Body of pancreas (tissue), 4 donors: ENCODE measurements around the gene UBE2B. TPM values are rescaled to one million over a fixed set of nuclear protein-coding genes. Genes with fewer than 3 reads are reported as not detected.

ENCODE experiments used
- ATAC-seq: fragments of 150-250 bp; one replicate; pipeline ENCODE4 v1.9.1; 2016
- DNase-seq, 4 donors: peaks; one replicate each; pipeline ENCODE4 v3.0.0-alpha.2; 2019
- H3K27ac ChIP-seq, 4 donors: fragments of 200-600 bp; sonication (generic); 1 replicate in 3 of 4; 2 replicates in 1 of 4; pipeline versions ENCODE4 v1.5.1 to v1.6.1; 2016 to 2019; ENCODE audit warnings: mild to moderate bottlenecking in 1 of 4, mixed read lengths in 1 of 4, moderate library complexity in 1 of 4
- H3K27me3 ChIP-seq, 2 donors: fragments of 200-600 bp; sonication (generic); one replicate each; pipeline ENCODE4 v1.6.0; 2016; ENCODE audit warnings: mild to moderate bottlenecking in 1 of 2
- H3K36me3 ChIP-seq, 2 donors: fragments of 200-600 bp; sonication (generic); replicated peaks in 1 of 2; 2 replicates each; pipeline ENCODE4 v1.5.1; 2016; ENCODE audit warnings: low read depth in 2 of 2; ENCODE audit not compliant: insufficient read depth in 1 of 2
- H3K4me1 ChIP-seq: fragments of 200-600 bp; sonication (generic); one replicate; pipeline ENCODE4 v1.6.0; 2016
- H3K4me3 ChIP-seq, 2 donors: fragments of 200-600 bp; sonication (generic); 1 replicate in 1 of 2; 2 replicates in 1 of 2; pipeline ENCODE4 v1.5.1; 2016 to 2019
- H3K9me3 ChIP-seq, 3 donors: fragments of 200-600 bp; sonication (generic); 1 replicate in 2 of 3; 2 replicates in 1 of 3; pipeline ENCODE4 v1.5.1; 2016
- POLR2A ChIP-seq, 3 donors: fragments of 450-650 bp; IDR thresholded peaks; one replicate each; pipeline ENCODE4 v1.6.1; 2016; ENCODE audit warnings: antibody characterized with exemption in 3 of 3, mild to moderate bottlenecking in 2 of 3
- WGBS, 2 donors: methylation state at CpG; one replicate each; pipeline ENCODE4 v1.1.5; 2017; 5-methylcytosine and 5-hydroxymethylcytosine counted together
- intact Hi-C: fragments of 100-400 bp; cut with DNase I; formaldehyde crosslinking; loops from one replicate; pipeline ENCODE4 v1.15.1; 2023
- total RNA-seq, 2 donors: library from RNA; depleted of rRNA; stranded (reverse); fragments of >200 nt; gene quantifications; one replicate each; pipeline ENCODE4 v1.1.0, GENCODE V29; 2016
- TF ChIP-seq, protein P1 (sequence below), 7 experiments: fragments of 450-650 bp in 4 of 7; fragments of 200-600 bp in 3 of 7; sonication (generic) in 3 of 7; IDR thresholded peaks; one replicate each; pipeline ENCODE4 v1.5.1; 2016 to 2019; ENCODE audit warnings: antibody characterized with exemption in 7 of 7

Gene UBE2B
- total RNA-seq, 2 donors from 2014 or later = 31.6 to 36.1 TPM

DNA sequence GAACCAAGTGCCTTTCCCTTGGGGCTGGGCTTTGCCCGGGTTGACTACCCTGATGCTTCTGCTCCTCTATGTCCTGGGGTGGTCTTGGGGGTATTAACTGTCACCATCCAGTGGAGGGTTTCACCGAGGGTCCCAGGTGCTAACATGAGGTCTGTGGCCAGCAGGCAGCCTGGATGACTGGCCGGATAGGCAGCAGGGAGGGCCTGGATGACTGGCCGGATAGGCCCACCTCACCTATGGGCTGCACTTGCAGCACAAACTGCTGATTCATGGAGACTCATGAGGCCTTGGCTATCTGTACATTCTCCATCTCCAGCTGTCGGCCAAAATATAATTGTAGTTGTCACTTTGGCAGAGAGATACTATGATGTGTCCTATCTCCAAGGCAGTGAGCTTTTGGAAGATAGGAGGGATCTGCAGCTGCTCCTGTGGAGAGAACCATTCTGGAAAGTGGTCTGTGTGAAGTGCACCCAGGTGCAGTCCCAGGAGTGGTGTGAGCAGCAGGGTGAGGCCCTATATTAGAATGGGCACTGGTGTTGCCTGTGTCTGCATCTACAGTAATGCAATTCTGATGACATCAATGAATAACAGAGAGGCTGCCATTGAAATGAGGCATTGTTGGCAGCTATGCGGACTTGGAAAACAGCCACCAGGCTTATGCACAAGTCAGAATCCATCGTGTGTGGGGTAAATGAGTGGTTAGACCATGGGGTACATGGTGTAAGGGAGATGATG is 66.6 kb downstream of the UBE2B start:
- Histone ChIP-seq H3K27ac (peak overlapping the region in 3 of 4 donors; percentile 85 to 89 (median 86)), H3K36me3 (no peaks in the 10 kb centered on the region), H3K4me1 (peaks cover 35% of the 10 kb centered on the region), H3K27me3 (no peaks in the 10 kb centered on the region), H3K9me3 (no peaks in the 10 kb centered on the region), H3K4me3 (no peak overlapping the region)
- ATAC-seq (no peak), DNase-seq (peak in 2 of 4 donors; percentile 32 to 50)
- TF ChIP-seq, protein P1, sequence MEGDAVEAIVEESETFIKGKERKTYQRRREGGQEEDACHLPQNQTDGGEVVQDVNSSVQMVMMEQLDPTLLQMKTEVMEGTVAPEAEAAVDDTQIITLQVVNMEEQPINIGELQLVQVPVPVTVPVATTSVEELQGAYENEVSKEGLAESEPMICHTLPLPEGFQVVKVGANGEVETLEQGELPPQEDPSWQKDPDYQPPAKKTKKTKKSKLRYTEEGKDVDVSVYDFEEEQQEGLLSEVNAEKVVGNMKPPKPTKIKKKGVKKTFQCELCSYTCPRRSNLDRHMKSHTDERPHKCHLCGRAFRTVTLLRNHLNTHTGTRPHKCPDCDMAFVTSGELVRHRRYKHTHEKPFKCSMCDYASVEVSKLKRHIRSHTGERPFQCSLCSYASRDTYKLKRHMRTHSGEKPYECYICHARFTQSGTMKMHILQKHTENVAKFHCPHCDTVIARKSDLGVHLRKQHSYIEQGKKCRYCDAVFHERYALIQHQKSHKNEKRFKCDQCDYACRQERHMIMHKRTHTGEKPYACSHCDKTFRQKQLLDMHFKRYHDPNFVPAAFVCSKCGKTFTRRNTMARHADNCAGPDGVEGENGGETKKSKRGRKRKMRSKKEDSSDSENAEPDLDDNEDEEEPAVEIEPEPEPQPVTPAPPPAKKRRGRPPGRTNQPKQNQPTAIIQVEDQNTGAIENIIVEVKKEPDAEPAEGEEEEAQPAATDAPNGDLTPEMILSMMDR (IDR thresholded peaks at IDR 0.05) = no peak
- no peak for TF ChIP-seq POLR2A (IDR thresholded peaks at IDR 0.05)
- intact Hi-C loops = no loop called here
- 33 to 65% methylated on average over 3 to 7 of the region's 7 CpGs for WGBS, 2 donors

DNA sequence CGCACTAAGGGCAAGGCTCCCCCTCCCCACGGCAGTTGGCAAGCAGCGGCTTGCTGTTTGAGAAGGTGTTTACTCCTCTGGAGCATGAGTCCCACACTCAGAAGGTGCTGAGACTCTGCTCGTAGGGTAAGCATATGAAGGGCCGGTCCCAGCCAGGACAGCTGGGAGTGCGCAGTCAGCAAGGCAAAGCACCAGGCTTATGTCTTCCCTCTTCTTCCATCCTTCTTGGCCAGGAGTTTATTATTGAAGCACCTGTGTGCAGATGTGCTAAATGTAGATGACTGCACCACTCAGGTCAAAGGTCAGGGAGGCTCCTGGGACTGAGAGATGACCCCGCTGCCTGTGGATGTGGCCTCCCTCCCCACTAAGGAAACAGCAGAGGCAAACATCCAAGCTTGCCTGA is 67.4 kb downstream of the UBE2B start:
- no peaks in the 10 kb centered on the region for H3K36me3 ChIP-seq
- no peak overlapping the region for H3K4me3 ChIP-seq
- H3K27me3 ChIP-seq = no peaks in the 10 kb centered on the region
- peak overlapping the region in 3 of 4 donors; percentile 85 to 89 (median 86) for H3K27ac ChIP-seq
- 85 to 100% methylated on average over 1 to 7 of the region's 7 CpGs for WGBS, 2 donors
- intact Hi-C loops = no loop called here
- H3K4me1 ChIP-seq = peaks cover 35% of the 10 kb centered on the region
- no peak for ATAC-seq
- TF ChIP-seq, protein P1 (IDR thresholded peaks at IDR 0.05) = no peak
- TF ChIP-seq POLR2A (IDR thresholded peaks at IDR 0.05) = no peak
- no peaks in the 10 kb centered on the region for H3K9me3 ChIP-seq
- DNase-seq = no peak

GRCh38 chr5:134439210-134439654 is 67.9 kb downstream of the UBE2B start:
- peak; percentile 39 for ATAC-seq
- intact Hi-C loops = no loop called here
- WGBS, 2 donors = 53 to 59% methylated on average over 6 to 7 of the region's 7 CpGs
- H3K27ac ChIP-seq = peak overlapping the region in 3 of 4 donors; percentile 85 to 89 (median 86)
- H3K9me3 ChIP-seq = no peaks in the 10 kb centered on the region
- no peak overlapping the region for H3K4me3 ChIP-seq
- DNase-seq = peak; percentile 49 to 80 (median 68)
- H3K36me3 ChIP-seq = no peaks in the 10 kb centered on the region
- peaks cover 35% of the 10 kb centered on the region for H3K4me1 ChIP-seq
- H3K27me3 ChIP-seq = no peaks in the 10 kb centered on the region
- TF ChIP-seq, protein P1 (IDR thresholded peaks at IDR 0.05) = peak in 1 of 7 experiments; percentile 9
- TF ChIP-seq POLR2A (IDR thresholded peaks at IDR 0.05) = no peak

DNA sequence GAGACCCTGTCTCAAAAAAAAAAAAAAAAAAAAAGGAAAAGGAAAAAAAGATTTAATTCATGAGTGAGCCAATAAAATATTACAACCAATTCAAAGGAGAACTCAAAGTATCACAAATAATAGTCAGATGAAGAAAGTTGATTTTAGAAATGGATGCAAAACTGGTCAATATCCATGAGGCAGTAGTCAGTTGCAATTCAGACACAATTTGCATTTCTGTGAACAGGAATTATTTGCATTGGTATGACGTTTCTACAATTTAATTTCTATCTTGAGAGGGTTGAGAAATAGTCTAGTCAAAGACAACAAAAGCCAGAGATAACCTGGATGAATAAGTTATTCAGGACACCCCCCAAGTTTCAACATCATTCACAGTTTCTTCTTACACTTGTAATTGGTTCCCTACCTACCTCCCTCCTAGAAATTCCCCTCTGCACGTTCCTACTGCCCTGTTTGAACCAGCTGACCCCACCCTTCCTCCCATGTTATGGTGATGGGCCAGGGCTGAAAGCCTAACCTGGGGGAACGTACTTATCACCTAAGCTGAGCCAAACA is 68.9 kb downstream of the UBE2B start:
- Histone ChIP-seq H3K4me3 (no peak overlapping the region), H3K9me3 (no peaks in the 10 kb centered on the region), H3K27me3 (no peaks in the 10 kb centered on the region), H3K36me3 (no peaks in the 10 kb centered on the region), H3K4me1 (peaks cover 35% of the 10 kb centered on the region), H3K27ac (no peak overlapping the region)
- DNase-seq (no peak), ATAC-seq (no peak)
- WGBS, 2 donors = 62 to 68% methylated on average over 3 of the region's 3 CpGs
- TF ChIP-seq, protein P1 (IDR thresholded peaks at IDR 0.05) = no peak
- no peak for TF ChIP-seq POLR2A (IDR thresholded peaks at IDR 0.05)
- intact Hi-C loops = no loop called here

Other genes with a start within 250 kb of the UBE2B start
- gene SKP1, start 194.6 kb upstream of the UBE2B start, total RNA-seq = 10 to 100 TPM; 31.6 to 46.8 TPM
- gene PPP2CA, start 145.5 kb upstream of the UBE2B start, total RNA-seq = 100 to 1,000 TPM in 1 of 2 donors, 10 to 100 TPM in 1; 45.9 to 194 TPM
- gene CDKL3, start 4.4 kb upstream of the UBE2B start, total RNA-seq = 1 to 10 TPM in 1 of 2 donors, not detected in 1; 1.0 TPM
- gene CDKN2AIPNL, start 40.3 kb downstream of the UBE2B start, total RNA-seq = 10 to 100 TPM in 1 of 2 donors, 1 to 10 TPM in 1; 3.0 to 14.5 TPM
- 10 to 100 TPM; 28.0 to 41.0 TPM for gene JADE2, start 154.1 kb downstream of the UBE2B start, total RNA-seq